Epidermal melanocyte (primary cell): ENCODE results near the gene PPP4R3A.
"Not testable (repeated sequence)": the region's sequence is repeated elsewhere in the genome, so short reads cannot be mapped to it uniquely, and the experiment has no call there.

Source experiments
- DNase-seq: peaks from one replicate; pipeline ENCODE4 v3.0.0; 2011; ENCODE audit warnings: low spot score; ENCODE audit not compliant: insufficient read length

The PPP4R3A gene

DNA sequence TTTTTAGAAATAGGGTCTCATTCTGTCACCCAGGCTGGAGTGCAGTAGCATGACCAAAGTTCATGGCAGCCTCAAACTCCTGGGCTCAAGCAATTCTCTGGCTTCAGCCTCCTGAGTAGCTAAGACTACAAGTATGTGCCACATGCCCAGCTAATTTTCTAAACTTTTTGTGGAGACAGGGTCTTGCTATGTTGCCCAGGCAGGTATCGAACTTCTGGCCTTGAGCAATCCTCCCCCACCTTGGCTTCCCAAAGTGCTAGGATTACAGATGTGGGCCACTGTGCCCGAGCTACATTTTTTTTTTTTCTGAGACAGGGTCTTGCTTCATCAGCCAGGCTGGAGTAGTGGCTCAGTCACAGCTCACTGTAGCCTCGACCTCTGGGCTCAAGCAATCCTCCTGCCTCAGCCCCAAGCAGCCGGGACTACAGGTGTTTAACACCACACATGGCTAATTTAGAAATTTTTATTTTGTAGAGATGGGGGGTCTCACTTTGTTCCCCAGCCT, 7.1 kb downstream of the PPP4R3A start:
- no peak for DNase-seq

- no peak for DNase-seq
Measured at GRCh38 chr14:91501951-91502930, 7.9 kb downstream of the PPP4R3A start.

DNA sequence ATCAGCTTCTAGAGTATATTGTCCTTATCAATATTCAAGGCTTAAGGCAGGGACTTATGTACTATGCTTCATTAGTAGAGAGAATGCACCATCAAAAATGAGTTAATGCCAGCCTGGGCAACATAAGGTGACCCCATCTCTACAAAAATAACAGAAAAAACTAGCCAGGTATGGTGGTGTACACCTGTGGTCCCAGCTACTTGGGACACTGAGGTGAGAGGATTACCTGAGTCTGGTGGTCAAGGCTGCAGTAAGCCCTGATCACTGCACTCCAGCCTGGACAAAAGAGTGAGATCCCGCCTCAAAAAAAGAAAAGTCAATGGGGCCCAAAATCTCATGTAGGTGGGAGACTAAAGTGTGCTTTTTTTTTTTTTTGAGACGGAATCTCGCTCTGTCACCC, 8.8 kb downstream of the PPP4R3A start:
- DNase-seq: no peak

DNA sequence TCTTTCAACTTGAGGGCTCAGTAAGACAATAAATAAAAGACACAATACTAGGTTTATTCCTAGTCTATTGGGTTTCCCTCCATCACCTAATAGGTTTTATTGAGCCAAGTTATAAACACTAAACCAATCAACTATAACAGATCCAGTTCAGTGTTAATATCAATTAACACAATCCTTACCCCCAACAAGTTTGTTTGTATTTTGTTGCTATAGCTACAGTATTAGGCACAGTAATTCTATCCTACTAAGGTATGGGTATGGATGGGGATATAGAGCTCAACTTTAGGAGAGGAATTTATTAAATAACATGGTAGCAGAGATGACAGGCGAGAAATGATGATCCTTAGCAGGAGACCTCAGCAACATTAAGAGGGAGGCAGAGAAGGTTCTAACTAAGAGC, 13.3 kb downstream of the PPP4R3A start:
- DNase-seq: no peak

DNA sequence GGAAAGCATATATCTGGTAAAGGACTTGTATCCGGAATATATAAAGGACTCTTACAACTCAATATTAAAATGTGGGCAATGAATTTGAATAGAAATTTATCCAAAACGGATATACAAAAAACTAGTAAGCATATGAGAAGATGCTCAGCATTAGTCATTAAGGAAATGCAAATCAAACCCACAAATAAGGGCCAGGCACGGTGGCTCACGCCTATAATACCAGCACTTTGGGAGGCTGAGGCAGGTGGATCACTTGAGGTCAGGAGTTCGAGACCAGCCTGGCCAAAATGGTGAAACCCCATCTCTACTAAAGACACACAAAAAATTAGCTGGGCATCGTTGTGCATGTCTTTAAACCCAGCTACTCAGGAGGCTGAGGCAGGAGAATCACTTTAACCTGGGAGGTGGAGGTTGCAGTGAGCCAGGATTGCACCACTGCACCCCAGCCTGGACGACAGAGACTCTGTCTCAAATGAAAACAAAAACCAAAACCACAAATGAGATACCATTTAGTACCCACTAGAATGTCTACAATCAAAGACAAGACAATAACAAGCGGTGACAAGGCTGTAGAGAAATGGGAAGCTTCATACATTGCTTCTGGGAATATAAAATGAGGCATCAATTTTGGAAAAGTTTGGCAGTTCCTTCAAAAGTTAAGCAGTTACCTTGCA, 15.6 kb downstream of the PPP4R3A start:
- DNase-seq: not testable (repeated sequence)

GRCh38 chr14:91493169-91493568, 16.9 kb downstream of the PPP4R3A start:
- no peak for DNase-seq

DNA sequence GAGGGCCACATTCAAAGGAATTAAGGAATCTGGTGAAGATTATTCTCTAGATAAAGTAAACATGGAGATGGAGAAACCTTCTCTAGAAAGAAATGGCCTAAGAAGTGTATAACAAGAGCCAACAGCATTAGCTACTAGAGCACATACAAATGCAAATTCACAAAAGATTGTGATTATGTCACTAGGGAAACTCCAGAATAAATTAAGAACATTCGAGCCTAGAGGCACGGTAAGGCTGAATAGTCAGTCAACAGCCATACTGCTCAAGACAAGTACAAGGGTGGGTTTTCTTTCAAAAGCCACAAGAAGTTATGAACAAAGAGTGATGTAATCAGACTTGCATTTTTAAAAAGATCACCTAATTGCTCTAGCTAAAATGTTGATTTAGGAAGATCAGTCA, 25.4 kb downstream of the PPP4R3A start:
- DNase-seq: no peak

- no peak for DNase-seq
Measured at GRCh38 chr14:91484186-91484585, 25.9 kb downstream of the PPP4R3A start.

- no peak for DNase-seq
Measured at GRCh38 chr14:91482263-91483013, 27.7 kb downstream of the PPP4R3A start.

DNA sequence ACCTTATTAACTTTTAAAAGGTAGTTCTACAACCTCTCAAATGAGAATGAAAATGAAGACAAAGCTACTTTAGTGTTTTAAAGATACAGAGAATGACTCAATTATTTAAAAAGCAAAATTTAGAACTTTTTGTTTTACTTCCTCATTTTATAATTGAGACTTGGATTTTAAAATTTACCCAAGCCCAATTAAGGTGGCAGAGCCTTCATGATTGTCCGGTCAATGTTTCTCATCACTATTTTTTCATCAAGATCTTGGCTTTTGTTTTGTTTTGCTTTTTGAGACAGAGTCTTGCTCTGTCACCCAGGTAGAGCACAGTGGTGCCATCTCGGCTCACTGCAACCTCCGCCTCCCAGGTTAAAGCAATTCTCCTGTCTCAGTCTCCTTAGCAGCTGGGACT, 32.7 kb downstream of the PPP4R3A start:
- DNase-seq: no peak

GRCh38 chr14:91473046-91473445, 37.1 kb downstream of the PPP4R3A start:
- DNase-seq: no peak

DNA sequence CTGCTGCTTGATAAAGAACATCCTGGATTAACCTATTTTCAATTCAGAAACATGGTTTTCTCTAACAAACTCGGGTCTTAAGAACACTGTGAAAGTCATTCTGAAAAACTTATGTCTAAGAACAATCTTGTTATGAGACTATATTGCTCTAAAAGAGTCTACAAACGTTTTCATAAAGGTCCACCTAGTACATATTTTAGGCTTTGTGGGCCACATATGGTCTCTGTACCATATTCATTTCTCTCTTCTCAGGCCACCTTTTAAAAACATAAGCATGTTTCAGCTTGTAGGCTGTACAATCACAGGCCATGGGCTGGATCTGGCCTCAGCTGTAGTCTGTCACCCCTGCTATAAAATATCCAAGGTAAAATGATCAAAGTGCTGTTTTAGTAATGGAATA, 39.9 kb downstream of the PPP4R3A start:
- no peak for DNase-seq

DNA sequence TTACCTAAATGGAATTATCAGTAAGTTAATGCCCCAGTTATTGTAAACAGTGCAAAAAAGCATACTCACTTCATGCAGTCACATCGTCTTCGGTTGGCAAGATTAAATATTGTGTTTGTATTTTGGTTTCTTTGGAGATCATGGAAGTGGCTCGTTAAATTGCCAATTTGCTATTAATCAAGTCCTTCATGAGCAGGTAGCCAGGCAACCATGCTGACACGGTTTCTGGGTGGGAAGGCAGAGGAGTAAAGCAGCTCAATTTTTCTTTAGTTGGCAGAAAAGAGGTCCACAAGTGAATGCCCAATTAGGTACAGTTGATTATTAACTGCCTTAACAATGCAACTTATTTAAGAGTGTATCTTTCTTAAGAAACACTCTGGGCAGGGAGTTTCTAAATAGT, 43.9 kb downstream of the PPP4R3A start:
- no peak for DNase-seq

DNA sequence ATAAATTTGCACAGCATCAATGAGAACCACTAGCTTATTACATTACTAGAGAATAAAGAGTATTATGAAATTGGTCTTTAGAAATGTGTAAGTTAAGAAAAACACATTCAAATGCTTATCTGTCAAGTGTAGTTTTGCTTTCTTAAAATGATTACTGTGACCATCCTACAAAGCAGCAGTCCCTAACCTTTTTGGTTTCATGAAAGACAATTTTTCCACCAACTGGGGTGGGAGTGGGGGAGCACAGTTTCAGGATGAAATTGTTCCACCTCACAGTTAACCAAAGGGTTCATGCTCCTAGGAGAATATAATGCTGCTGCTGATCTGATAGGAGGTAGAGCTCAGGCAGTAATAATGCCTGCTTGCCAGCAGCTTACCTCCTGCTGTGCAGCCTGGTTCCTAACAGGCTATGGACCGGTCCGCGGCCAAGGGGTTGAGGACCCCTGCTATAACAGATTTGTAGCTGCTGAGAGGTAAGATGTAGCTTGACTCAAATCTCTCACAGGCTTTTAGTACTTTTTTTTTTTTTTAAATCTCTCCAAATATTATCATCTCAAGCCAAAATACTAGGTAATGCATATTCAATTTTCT, 45.4 kb downstream of the PPP4R3A start:
- DNase-seq: no peak

GRCh38 chr14:91458612-91459011, 51.5 kb downstream of the PPP4R3A start:
- no peak for DNase-seq

GRCh38 chr14:91456283-91456682, 53.8 kb downstream of the PPP4R3A start:
- no peak for DNase-seq

GRCh38 chr14:91454580-91454979, 55.5 kb downstream of the PPP4R3A start:
- no peak for DNase-seq

GRCh38 chr14:91454155-91454554, 56.0 kb downstream of the PPP4R3A start:
- DNase-seq: no peak

- no peak for DNase-seq
Measured at GRCh38 chr14:91453744-91454143, 56.4 kb downstream of the PPP4R3A start.

DNA sequence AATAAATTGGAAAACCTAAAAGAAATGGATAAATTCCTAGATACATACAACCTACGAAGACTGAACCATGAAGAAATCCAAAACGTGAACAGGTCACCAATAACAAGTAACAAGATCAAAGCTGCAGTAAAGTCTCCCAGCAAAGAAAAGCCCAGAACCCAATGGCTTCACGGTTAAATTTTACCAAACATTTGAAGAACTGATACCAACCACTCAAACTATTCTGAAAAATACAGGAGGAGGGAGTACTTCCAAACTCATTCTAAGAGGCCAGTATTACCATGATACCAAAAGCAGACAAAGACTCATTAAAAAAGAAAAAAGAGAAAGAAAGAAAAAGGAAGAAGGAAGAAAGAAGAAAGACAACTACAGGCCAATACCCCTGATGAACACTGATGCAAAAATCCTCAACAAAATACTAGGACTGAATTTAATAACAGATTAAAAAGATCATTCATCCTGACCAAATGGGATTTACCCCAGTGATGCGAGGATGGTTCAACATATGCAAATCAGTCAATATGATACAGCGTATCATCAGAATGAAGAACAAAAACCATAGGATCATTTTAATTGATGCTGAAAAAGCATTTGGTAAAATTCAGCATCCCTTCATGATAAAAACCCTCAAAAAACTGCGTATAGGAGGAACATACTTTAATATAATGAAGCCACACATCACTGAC, 65.6 kb downstream of the PPP4R3A start:
- no peak for DNase-seq

DNA sequence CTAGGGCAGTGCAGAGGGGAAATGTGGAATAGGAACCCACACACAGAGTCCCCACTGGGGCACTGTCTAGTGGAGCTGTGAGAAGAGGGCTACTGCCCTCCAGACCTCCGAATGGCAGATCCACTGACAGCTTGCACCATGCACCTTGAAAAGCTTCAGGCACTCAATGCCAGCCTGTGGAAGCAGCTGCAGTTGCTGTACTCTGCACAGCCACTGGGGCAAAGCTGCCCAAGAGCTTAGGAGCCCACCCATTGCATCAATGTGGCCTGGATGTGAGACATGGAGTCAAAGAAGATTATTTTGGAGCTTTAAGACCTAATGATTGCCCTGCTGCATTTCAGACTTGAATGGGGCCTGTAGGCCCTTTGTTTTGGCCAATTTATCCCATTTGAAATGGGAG, 70.8 kb downstream of the PPP4R3A start:
- no peak for DNase-seq
